Thyroid gland (tissue), 4 donors: Measurements from ENCODE around the gene CASP9.

Experiments
- CTCF ChIP-seq, 6 experiments: fragments of 200-600 bp in 3 of 6; fragments of 450-650 bp in 3 of 6; sonication (generic) in 3 of 6; IDR thresholded peaks; one replicate each; pipeline ENCODE4 v1.5.1; 2016 to 2019; ENCODE audit warnings: antibody characterized with exemption in 6 of 6, mild to moderate bottlenecking in 2 of 6, inconsistent platforms in 1 of 6, moderate library complexity in 1 of 6
- POLR2A ChIP-seq, 2 donors: fragments of 450-650 bp; IDR thresholded peaks; one replicate each; pipeline ENCODE4 v1.6.1; 2017; ENCODE audit warnings: antibody characterized with exemption in 2 of 2, mild to moderate bottlenecking in 2 of 2, moderate library complexity in 1 of 2

GRCh38 chr1:15525050-15526020, 1.3 kb upstream of the CASP9 start:
- TF ChIP-seq POLR2A (IDR thresholded peaks at IDR 0.05), result peak in 1 of 2 donors; percentile 51
- no peak for TF ChIP-seq CTCF (IDR thresholded peaks at IDR 0.05)
